GM23338 (cell line): ENCODE results near the gene UNC5C. TPM values are rescaled to one million over a fixed set of nuclear protein-coding genes. Genes with fewer than 3 reads are reported as not detected.

Experiments used
- ATAC-seq: fragments of 200-7000 bp; cut with Tn5 transposase; 3 replicates; pipeline ENCODE4 v1.9.1; 2020
- DNase-seq: peaks from one replicate; pipeline ENCODE4 v3.0.0-alpha.2; 2015; ENCODE audit warnings: low spot score
- H2AFZ ChIP-seq: fragments of 200-600 bp; sonication (generic); 2 replicates; pipeline ENCODE4 v1.8.0; 2016; ENCODE audit warnings: antibody characterized with exemption, mild to moderate bottlenecking, moderate library complexity
- H3F3A ChIP-seq: fragments of 200-600 bp; sonication (generic); replicated peaks from 2 replicates; pipeline ENCODE4 v1.8.0; 2017; ENCODE audit warnings: antibody characterized with exemption, mixed run types, low read depth
- H3K27ac ChIP-seq: fragments of 200-600 bp; sonication (generic); 2 replicates; pipeline ENCODE4 v1.6.1; 2016; ENCODE audit warnings: low read depth
- H3K27me3 ChIP-seq: fragments of 200-600 bp; sonication (generic); 2 replicates; pipeline ENCODE4 v1.8.0; 2016; ENCODE audit warnings: mild to moderate bottlenecking, mixed run types, moderate library complexity; ENCODE audit not compliant: insufficient read depth
- H3K36me3 ChIP-seq: fragments of 200-600 bp; sonication (generic); 2 replicates; pipeline ENCODE4 v1.8.0; 2016; ENCODE audit warnings: mild to moderate bottlenecking; ENCODE audit not compliant: insufficient read depth
- H3K4me1 ChIP-seq: fragments of 200-600 bp; sonication (generic); 2 replicates; pipeline ENCODE4 v1.8.0; 2016; ENCODE audit warnings: mild to moderate bottlenecking, moderate library complexity; ENCODE audit not compliant: insufficient read depth
- H3K4me2 ChIP-seq: fragments of 200-600 bp; sonication (generic); 2 replicates; pipeline ENCODE4 v1.7.1; 2017; ENCODE audit warnings: mixed run types
- H3K4me3 ChIP-seq: fragments of 200-600 bp; sonication (generic); 2 replicates; pipeline ENCODE4 v1.6.1; 2016; ENCODE audit warnings: mixed run types
- H3K79me2 ChIP-seq: fragments of 200-600 bp; sonication (generic); replicated peaks from 2 replicates; pipeline ENCODE4 v1.8.0; 2017; ENCODE audit warnings: mild to moderate bottlenecking; ENCODE audit not compliant: insufficient read depth
- H3K9me2 ChIP-seq: fragments of 200-600 bp; sonication (generic); 2 replicates; pipeline ENCODE4 v1.8.0; 2017; ENCODE audit not compliant: insufficient read depth
- H4K20me1 ChIP-seq: fragments of 200-600 bp; sonication (generic); replicated peaks from 2 replicates; pipeline ENCODE4 v1.8.0; 2017; ENCODE audit warnings: mild to moderate bottlenecking; ENCODE audit not compliant: insufficient read depth
- H3K27ac Mint-ChIP-seq: 2 replicates; pipeline ENCODE4 v1.8.0; 2020; ENCODE audit warnings: inconsistent platforms, mild to moderate bottlenecking, moderate library complexity, mixed read lengths
- H3K27me3 Mint-ChIP-seq: 3 replicates; pipeline ENCODE4 v1.8.0; 2022; ENCODE audit warnings: low read depth, mild to moderate bottlenecking, moderate library complexity, mixed read lengths, inconsistent platforms; ENCODE audit not compliant: insufficient read depth, poor library complexity
- H3K36me3 Mint-ChIP-seq: 3 replicates; pipeline ENCODE4 v1.8.0; 2021; ENCODE audit warnings: low read depth, mild to moderate bottlenecking, inconsistent platforms, moderate library complexity, mixed read lengths
- H3K4me1 Mint-ChIP-seq: 3 replicates; pipeline ENCODE4 v1.8.0; 2020; ENCODE audit warnings: mild to moderate bottlenecking, inconsistent platforms, mixed read lengths
- H3K4me3 Mint-ChIP-seq: 3 replicates; pipeline ENCODE4 v1.8.0; 2021; ENCODE audit warnings: moderate library complexity, mild to moderate bottlenecking, inconsistent platforms, mixed read lengths
- H3K9me3 Mint-ChIP-seq: 3 replicates; pipeline ENCODE4 v1.8.0; 2020; ENCODE audit warnings: moderate library complexity, mild to moderate bottlenecking, inconsistent platforms, mixed read lengths
- CREB1 ChIP-seq: fragments of 250-450 bp; sonication (Bioruptor Pico); IDR thresholded peaks from 2 replicates; pipeline ENCODE4 v1.5.0; 2020; ENCODE audit warnings: low read depth, mild to moderate bottlenecking, moderate library complexity
- ETS1 ChIP-seq: IDR thresholded peaks from 2 replicates; pipeline ENCODE4 v1.6.1; 2016; ENCODE audit warnings: antibody characterized with exemption
- EZH2 ChIP-seq: fragments of 200-600 bp; sonication (generic); IDR thresholded peaks from one replicate; pipeline ENCODE4 v1.8.0; 2017; ENCODE audit warnings: antibody characterized with exemption, mild to moderate bottlenecking, low read depth; ENCODE audit not compliant: unreplicated experiment
- EZH2phosphoT487 ChIP-seq: fragments of 200-600 bp; sonication (generic); IDR thresholded peaks from one replicate; pipeline ENCODE4 v1.8.1; 2018; ENCODE audit warnings: antibody characterized with exemption; ENCODE audit not compliant: unreplicated experiment
- NANOG ChIP-seq: IDR thresholded peaks from 2 replicates; pipeline ENCODE4 v1.6.1; 2016; ENCODE audit warnings: antibody characterized with exemption, borderline replicate concordance
- POLR2AphosphoS5 ChIP-seq: IDR thresholded peaks from 2 replicates; pipeline ENCODE4 v1.6.1; 2016; ENCODE audit warnings: antibody characterized with exemption, low read depth
- STAT1 ChIP-seq: IDR thresholded peaks from one replicate; pipeline ENCODE4 v1.6.1; 2016; ENCODE audit warnings: antibody characterized with exemption; ENCODE audit not compliant: unreplicated experiment
- ZNF114 ChIP-seq: fragments of 250-450 bp; sonication (Bioruptor Pico); IDR thresholded peaks from 2 replicates; pipeline ENCODE4 v1.5.0; 2020; ENCODE audit warnings: mild to moderate bottlenecking, moderate library complexity
- ZNF331 ChIP-seq: fragments of 250-450 bp; sonication (Bioruptor Pico); IDR thresholded peaks from 2 replicates; pipeline ENCODE4 v1.5.0; 2020; ENCODE audit warnings: low read depth, mild to moderate bottlenecking, moderate library complexity
- ZNF462 ChIP-seq: fragments of 250-450 bp; sonication (Bioruptor Pico); IDR thresholded peaks from 2 replicates; pipeline ENCODE4 v1.5.0; 2020; ENCODE audit warnings: mild to moderate bottlenecking, moderate library complexity
- polyA plus RNA-seq: library from polyadenylated mRNA; unstranded; fragments of >200 nt; fragmentation: Nextera tagmentation; extraction: Ambion mirVana; gene quantifications from 2 replicates; pipeline ENCODE4 v1.2.1, GENCODE V29; 2016
- total RNA-seq: library from RNA; depleted of rRNA; stranded (reverse); fragments of >200 nt; shearing (Covaris generic); gene quantifications from 2 replicates; pipeline ENCODE4 v1.2.3, GENCODE V29; 2014
- TF ChIP-seq, protein P1 (sequence below), 2 experiments: fragments of 200-600 bp in 1 of 2; sonication (generic) in 1 of 2; conservative IDR thresholded peaks; 2 replicates each; pipeline versions ENCODE4 v1.5.1 to v1.6.1; 2016 to 2017; ENCODE audit warnings: antibody characterized with exemption in 2 of 2, low read depth in 2 of 2, mild to moderate bottlenecking in 2 of 2, moderate library complexity in 1 of 2

UNC5C gene
- total and polyA plus RNA-seq, 2 experiments from 2014 or later, result 0.08 to 0.21 TPM

DNA sequence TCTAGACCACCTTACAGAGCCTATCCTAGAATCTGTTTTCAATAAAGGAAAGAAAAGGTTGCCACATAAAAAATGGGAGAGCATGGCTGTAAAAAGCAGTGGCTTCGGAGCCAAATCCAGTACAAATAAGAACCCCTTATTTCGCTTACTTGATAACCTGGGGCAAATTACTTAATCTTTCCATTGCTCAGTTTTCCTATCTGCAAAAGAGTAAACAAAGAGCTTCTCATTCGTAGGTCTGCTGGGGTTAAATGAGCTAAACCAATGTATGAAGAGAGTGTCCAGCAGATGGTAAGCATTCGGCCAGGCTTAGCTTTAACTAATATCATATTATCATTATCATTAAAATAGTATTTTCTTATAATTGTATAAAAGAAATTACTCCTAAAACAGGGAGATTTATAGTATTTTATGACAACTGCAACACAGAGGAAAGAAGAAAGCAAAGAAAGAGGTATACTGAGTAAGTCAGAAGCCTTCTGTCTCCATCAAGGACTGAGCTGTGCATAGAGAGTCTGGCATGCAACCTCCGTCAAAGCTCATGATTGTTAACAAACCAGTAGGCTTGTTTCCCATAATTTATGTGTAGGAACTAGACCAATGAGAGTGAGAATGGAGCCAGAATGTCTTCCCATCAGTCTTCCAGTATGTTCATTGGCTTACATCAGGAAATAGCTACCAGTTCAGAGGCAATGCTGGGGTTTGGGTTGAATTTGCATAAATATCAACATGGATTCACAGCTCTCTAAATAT, 364.9 kb downstream of the UNC5C start:
- no peak for DNase-seq
- Mint-ChIP-seq H3K27me3 (peaks cover 3% of the 10 kb centered on the region), H3K36me3 (no peaks in the 10 kb centered on the region), H3K9me3 (no peaks in the 10 kb centered on the region; the same call in 1 of the 3 replicates), H3K27ac (no peak overlapping the region), H3K4me3 (no peak overlapping the region), H3K4me1 (peaks cover 24% of the 10 kb centered on the region)
- no peak overlapping the region for H3K4me3 ChIP-seq
- no peak overlapping the region for H2AFZ ChIP-seq
- H3K79me2 ChIP-seq, result no peaks in the 10 kb centered on the region
- no peak for ATAC-seq
- no peaks in the 10 kb centered on the region for H3K27me3 ChIP-seq
- no peaks in the 10 kb centered on the region for H4K20me1 ChIP-seq
- no peak overlapping the region for H3K27ac ChIP-seq
- H3K36me3 ChIP-seq, result no peaks in the 10 kb centered on the region
- no peaks in the 10 kb centered on the region for H3K9me2 ChIP-seq
- no peaks in the 10 kb centered on the region for H3F3A ChIP-seq
- peaks cover 12% of the 10 kb centered on the region for H3K4me1 ChIP-seq
- no peak overlapping the region for H3K4me2 ChIP-seq
- no peak for TF ChIP-seq POLR2AphosphoS5

DNA sequence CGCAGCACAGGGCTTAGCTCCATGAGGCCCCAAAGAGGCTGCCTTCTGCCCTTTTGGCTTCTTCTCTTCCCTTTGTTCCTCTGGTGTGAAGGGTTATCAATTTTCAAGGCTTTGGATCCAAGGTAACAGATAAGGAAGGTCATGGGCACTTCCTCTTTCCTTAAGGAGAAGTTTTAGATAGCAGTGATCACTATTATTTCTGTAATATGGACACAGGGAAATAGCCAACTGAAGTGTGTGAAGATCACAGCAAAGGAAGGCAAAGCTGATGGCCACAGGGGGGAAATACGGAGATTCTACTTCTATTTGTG, 366.8 kb downstream of the UNC5C start:
- H3K4me2 ChIP-seq, result no peak overlapping the region
- Mint-ChIP-seq H3K27me3 (peaks cover 10% of the 10 kb centered on the region), H3K27ac (no peak overlapping the region), H3K4me3 (no peak overlapping the region), H3K36me3 (peaks cover 15% of the 10 kb centered on the region), H3K9me3 (peaks cover 16% of the 10 kb centered on the region), H3K4me1 (peaks cover 20% of the 10 kb centered on the region)
- no peaks in the 10 kb centered on the region for H3K9me2 ChIP-seq
- ATAC-seq, result no peak
- no peaks in the 10 kb centered on the region for H3K27me3 ChIP-seq
- H3K27ac ChIP-seq, result no peak overlapping the region
- no peak overlapping the region for H2AFZ ChIP-seq
- H4K20me1 ChIP-seq, result no peaks in the 10 kb centered on the region
- H3K4me1 ChIP-seq, result peaks cover 12% of the 10 kb centered on the region
- H3F3A ChIP-seq, result no peaks in the 10 kb centered on the region
- no peaks in the 10 kb centered on the region for H3K79me2 ChIP-seq
- DNase-seq, result no peak
- no peaks in the 10 kb centered on the region for H3K36me3 ChIP-seq
- no peak overlapping the region for H3K4me3 ChIP-seq
- TF ChIP-seq, protein P1, sequence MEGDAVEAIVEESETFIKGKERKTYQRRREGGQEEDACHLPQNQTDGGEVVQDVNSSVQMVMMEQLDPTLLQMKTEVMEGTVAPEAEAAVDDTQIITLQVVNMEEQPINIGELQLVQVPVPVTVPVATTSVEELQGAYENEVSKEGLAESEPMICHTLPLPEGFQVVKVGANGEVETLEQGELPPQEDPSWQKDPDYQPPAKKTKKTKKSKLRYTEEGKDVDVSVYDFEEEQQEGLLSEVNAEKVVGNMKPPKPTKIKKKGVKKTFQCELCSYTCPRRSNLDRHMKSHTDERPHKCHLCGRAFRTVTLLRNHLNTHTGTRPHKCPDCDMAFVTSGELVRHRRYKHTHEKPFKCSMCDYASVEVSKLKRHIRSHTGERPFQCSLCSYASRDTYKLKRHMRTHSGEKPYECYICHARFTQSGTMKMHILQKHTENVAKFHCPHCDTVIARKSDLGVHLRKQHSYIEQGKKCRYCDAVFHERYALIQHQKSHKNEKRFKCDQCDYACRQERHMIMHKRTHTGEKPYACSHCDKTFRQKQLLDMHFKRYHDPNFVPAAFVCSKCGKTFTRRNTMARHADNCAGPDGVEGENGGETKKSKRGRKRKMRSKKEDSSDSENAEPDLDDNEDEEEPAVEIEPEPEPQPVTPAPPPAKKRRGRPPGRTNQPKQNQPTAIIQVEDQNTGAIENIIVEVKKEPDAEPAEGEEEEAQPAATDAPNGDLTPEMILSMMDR (conservative IDR thresholded peaks at IDR 0.05; ENCODE audit: low read depth in 2 of 2), result no peak
- TF ChIP-seq CREB1 (CRISPR knock-in tag) (no peak), EZH2phosphoT487 (no peak), STAT1 (no peak), ZNF331 (no peak), ZNF114 (no peak), ETS1 (no peak), POLR2AphosphoS5 (no peak), EZH2 (no peak), NANOG (no peak), ZNF462 (CRISPR knock-in tag) (no peak)
